GM21529 (cell line): ENCODE data around the gene UMOD.

ENCODE experiments used
- ATAC-seq: cut with Tn5 transposase; IDR thresholded peaks from one replicate; pipeline ENCODE4 v1.9.1; 2021; ENCODE audit not compliant: unreplicated experiment

UMOD gene

DNA sequence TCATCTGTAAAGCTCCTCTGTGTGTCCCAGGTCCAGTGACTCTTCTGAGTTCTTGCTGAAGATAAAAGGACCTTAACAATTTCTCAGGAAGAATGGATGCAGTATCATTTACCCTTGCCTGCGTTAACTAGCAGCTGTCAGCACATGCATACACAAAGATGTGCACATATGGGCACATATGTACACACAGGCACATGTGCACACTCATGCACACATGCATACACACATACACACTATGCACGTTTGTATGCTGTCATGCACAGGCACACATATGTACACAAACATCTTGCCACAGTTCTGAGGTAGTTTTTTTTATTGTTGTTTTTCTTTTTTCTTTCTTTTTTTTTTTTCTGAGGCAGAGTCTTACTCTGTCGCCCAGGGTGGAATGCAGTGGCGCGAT is 50.1 kb downstream of the UMOD start:
- ATAC-seq = no peak

DNA sequence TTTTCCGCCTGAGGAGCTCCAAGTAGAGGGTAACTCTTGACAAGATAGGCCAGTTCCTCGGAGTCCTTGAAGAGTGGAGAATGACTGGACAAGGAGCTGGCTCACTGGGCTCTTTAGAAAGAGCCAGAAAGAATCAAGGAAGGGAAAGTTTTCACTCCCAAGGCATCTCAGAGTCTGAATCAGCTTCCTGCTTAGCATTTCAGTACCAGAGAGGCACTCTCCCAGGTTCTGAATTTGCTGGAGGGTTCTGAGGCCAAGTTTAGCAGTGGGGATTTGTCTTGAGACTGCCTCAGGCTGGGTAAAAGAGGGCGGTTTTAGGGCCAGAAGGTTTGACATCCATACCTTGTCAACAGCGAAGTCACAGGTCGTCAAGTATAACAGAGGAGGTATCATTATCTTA is 50.7 kb downstream of the UMOD start:
- no peak for ATAC-seq

DNA sequence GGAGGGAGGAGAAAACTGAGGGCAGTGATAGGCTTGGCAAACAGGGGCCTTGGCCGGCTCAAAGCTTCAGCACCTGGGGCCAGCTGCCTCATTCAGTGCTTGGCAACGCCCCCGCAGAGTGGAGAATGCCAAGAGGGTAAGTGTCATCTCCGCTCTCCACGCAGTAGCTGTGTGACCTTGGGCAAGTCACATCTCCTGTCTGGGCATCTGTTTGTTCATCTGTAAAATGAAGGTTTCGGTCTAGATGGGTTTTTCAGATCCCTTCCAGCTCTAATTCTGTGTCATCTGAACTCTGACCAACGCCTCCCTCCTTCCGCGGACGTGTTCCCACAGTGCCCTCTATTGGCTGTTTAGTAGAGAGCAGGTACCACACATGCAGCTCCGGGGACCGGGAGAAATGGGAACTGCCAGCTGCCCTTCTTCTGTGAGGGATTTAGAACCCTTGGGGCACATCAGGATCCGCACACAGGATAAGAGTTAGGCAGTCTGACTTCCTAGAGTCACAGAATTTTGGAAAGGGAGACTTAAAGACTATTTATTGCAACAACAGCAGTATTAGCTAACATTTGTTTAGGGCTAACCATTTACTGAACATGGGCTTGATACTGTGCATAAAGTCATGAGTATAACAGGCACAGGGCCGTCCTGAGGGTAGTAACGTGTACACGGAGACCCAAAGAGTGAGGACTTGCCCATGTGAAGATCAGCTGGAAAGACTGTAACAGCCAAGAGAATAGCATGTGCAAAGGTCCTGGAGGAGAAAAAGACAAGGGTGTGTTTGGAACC is 52.0 kb downstream of the UMOD start:
- peak; percentile 67 for ATAC-seq

DNA sequence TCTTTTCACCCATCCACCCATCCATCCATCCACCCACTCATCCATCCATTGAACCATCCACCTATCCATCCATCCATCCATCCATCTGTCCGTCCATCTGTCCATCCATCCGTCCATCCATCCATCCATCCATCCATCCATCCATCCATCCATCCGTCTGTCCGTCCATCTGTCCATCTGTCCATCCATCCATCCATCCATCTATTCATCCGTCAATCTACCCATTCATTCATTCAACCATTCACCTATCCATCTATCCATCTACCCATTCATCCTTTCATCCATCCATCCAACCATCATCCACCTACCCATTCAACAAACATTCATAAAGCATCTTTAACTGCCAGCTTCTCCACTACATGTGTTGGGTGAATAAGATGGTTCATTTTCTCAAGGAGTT is 54.1 kb downstream of the UMOD start:
- no peak for ATAC-seq

DNA sequence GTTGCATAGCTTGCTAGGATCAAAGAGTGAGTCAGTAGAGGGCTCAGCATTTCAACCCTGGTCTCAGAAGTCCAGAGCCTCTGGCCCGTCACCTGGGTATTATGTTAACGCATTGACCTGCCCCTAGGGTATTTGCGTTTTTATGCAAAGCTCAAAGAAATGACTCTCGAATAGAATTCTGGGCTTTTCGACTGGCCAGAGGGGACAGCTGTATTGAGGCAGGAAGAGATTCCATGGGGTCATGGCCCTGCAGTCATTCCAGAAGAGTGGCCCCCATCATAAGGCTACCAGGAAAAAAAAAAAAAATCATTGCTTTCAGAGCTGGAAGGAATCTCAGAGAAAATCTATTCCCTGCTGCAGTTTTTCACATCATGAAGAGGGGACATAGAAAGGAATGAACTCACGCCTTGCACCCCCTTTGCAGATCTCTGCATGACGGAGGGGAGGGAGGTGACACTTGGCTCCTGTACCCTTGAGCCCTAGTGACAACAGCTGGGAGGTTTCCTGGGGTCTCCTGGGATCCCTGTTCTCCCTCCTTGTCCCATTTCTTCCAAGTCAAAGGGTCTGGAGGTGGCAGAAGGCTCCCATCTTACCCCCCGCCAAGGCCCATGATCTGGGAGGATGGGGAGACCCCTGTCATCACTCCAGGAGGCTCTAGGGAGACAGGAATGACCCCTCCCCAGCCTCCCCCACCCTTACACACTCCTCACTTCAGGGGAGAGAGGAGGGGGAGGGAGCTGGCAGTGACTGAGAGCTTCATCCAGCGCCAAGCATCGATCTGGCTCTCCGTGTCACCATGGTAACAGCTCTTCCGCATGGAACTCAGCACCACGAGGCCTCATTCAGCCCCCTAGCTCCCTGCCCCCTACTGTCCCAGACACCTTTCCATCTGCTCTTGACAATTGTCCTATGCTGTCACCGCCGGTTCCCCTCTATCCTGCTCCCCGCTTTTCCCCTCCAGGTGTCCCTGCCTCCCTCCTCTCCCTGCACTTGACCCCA is 61.0 kb downstream of the UMOD start:
- no peak for ATAC-seq

DNA sequence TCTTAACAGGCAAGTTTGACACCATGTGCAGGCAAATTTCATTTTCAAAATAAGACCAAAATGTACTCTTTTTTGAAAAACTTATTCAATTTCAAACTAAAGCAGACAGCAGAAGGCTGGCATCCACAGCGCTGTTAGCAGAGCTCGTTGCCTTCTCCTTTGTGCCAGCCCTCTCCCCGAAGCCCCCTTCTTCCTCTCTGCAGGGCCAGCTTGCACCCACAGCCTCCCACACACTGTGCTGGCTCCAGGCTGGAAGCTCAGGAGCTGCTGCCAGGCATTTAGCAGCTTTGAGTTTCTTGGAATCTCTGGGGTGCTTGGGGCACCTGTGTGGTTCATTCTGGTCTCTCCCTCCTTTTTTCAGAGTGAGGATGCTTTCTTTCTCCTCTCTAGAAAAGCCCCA is 62.9 kb downstream of the UMOD start:
- no peak for ATAC-seq

DNA sequence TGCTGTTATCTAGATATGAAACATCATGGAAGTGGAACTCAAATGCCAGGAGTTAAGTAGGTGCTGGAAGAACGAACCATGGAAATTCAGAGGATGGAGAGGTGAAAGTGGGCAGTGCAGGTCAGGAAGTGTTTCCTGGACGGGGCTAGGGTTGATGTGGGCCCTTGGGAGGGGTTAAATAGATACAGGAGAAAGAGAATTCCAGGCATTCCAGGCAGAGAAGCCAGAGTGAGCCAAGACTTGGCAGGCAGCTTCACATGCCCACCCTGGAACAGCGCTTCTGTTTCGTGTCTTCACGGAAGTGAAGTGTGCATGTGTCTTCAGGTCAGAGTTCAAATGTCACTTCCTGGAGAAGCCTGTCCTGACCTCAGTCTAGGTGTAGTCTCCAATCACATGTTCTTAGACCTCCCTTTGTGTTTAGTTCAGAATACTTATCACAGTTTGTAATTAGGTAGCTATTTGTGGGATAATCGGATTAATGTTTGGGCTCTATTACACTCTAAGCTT is 66.5 kb downstream of the UMOD start:
- no peak for ATAC-seq
